Activated CD4-positive, CD25-positive, alpha-beta regulatory T cell treated with anti-CD3 and anti-CD28 coated beads, Interleukin-2, amount 50 U/mL, for 16 hours (primary cell): Measurements from ENCODE around the gene RNU6-9.

Source experiments
- DNase-seq: peaks from one replicate; pipeline ENCODE4 v3.0.0-alpha.2; 2020; ENCODE audit warnings: low read depth, low spot score

Gene RNU6-9

GRCh38 chr19:897442-898039 lies 4.3 kb downstream of the RNU6-9 start:
- no peak for DNase-seq

- DNase-seq = no peak
Measured at GRCh38 chr19:898663-899062, 5.4 kb downstream of the RNU6-9 start.

- DNase-seq = no peak
Measured at GRCh38 chr19:899336-900042, 6.2 kb downstream of the RNU6-9 start.

GRCh38 chr19:900043-900301 lies 6.7 kb downstream of the RNU6-9 start:
- DNase-seq = no peak

GRCh38 chr19:900302-901111 lies 7.2 kb downstream of the RNU6-9 start:
- DNase-seq = no peak

- no peak for DNase-seq
Measured at GRCh38 chr19:901216-902092, 8.2 kb downstream of the RNU6-9 start.

- no peak for DNase-seq
Measured at GRCh38 chr19:902093-902370, 8.7 kb downstream of the RNU6-9 start.

- no peak for DNase-seq
Measured at GRCh38 chr19:902446-903226, 9.4 kb downstream of the RNU6-9 start.

- DNase-seq = no peak
Measured at GRCh38 chr19:903266-903797, 10.0 kb downstream of the RNU6-9 start.

GRCh38 chr19:904545-904944 lies 11.3 kb downstream of the RNU6-9 start:
- no peak for DNase-seq

GRCh38 chr19:906480-906879 lies 13.2 kb downstream of the RNU6-9 start:
- no peak for DNase-seq

- DNase-seq = no peak
Measured at GRCh38 chr19:907183-907853, 14.0 kb downstream of the RNU6-9 start.

GRCh38 chr19:911197-912033 lies 18.1 kb downstream of the RNU6-9 start:
- DNase-seq = no peak

GRCh38 chr19:912181-913079 lies 19.1 kb downstream of the RNU6-9 start:
- no peak for DNase-seq

- peak; percentile 59 for DNase-seq
Measured at GRCh38 chr19:913080-913748, 19.9 kb downstream of the RNU6-9 start, which contains the start of gene R3HDM4. R3HDM4 (minus strand) TSS chr19:913219; CDS start chr19:913157, 62 bp downstream.

- DNase-seq = no peak
Measured at GRCh38 chr19:916645-917322, 23.5 kb downstream of the RNU6-9 start.
